NOMO-1 treated with DMSO at 0.1 percent for 48 hours (cell line): Measurements from ENCODE around the gene RABGAP1L.
A peak's percentile ranks its signal among the peaks of the same experiment; 100 is the strongest.
"Not testable (repeated sequence)": the region's sequence is repeated elsewhere in the genome, so short reads cannot be mapped to it uniquely, and the experiment has no call there.

Experiments used
- DNase-seq: peaks from one replicate; lab custom pipeline; 2025; ENCODE audit not compliant: unreplicated experiment; lab: John Stamatoyannopoulos, UW

The RABGAP1L gene

DNA sequence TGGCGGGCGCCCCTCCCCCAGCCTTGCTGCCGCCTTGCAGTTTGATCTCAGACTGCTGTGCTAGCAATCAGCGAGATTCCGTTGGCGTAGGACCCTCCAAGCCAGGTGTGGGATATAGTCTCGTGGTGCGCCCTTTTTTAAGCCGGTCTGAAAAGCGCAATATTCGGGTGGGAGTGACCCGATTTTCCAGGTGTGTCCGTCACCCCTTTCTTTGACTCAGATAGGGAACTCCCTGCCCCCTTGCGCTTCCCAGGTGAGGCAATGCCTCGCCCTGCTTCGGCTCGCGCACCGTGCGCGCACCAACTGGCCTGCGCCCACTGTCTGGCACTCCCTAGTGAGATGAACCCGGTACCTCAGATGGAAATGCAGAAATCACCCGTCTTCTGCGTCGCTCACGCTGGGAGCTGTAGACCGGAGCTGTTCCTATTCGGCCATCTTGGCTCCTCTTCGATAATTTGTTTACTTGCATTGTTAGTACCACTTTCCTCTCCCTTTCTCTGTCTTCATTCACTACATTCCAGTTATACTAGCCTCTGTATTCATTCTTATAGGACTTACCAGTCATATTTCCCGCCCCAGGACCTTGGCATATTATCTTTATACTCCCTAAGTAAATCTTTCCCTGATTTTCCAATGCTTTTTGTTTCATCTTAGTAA is 79.7 kb downstream of the RABGAP1L start:
- DNase-seq, result not testable (repeated sequence)

- no peak for DNase-seq
Observed at GRCh38 chr1:174239541-174239940, 80.2 kb downstream of the RABGAP1L start.

- no peak for DNase-seq
Observed at GRCh38 chr1:174242856-174243255, 83.5 kb downstream of the RABGAP1L start.

- no peak for DNase-seq
Observed at GRCh38 chr1:174243451-174244000, 84.2 kb downstream of the RABGAP1L start.

DNA sequence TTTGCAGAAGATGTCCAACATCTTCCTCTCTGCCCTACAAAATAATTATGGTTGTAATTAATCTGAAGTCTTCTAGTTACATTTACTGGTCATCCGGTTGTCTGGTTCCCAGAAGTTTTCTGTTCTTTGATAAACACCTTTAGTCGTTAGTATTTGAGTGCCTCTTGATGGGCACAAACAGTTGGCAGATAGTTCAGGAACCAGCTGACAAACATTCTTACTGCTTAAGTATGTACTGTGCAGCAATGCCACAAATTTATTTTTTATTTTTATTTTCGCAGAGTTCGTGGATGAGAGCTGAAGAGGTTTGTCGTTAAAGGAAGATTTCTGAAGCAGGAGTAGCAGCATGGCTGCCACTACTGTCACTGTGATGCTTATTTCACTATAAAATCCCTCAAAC is 84.7 kb downstream of the RABGAP1L start:
- no peak for DNase-seq

DNA sequence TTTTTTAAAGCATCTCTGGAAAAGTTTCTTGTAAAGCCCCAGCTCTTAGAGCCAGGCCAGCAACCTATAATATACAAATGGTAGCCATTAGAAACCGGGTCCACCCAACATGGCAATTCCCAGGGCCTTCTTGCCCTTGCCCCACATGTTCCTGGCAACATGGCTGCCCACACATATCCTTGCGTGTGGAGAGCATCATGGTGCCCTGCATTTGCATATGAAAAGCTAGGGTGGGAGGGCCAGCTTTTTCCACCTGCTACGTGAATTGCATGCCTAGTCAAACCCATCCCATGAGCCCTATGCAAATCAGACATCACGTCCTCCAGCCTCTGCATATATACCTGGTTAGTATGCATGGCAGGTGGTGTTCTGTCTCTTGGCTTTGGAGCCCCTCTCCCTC is 88.2 kb downstream of the RABGAP1L start:
- DNase-seq, result no peak

- no peak for DNase-seq
Observed at GRCh38 chr1:174248041-174248440, 88.7 kb downstream of the RABGAP1L start.

DNA sequence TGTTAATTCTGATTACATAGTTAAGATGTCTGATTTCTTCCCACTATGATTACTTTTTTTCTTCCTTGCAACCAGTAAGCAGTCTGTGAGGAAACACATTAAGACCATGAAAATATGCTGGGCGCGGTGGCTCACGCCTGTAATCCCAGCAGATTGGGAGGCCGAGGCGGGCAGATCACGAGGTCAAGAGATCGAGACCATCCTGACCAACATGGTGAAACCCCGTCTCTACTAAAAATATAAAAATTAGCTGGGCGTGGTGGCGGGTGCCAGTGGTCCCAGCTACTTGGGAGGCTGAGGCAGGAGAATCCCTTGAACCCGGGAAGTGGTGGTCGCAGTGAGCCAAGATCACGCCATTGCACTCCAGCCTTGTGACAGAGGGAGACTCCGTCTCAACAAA is 97.1 kb downstream of the RABGAP1L start:
- DNase-seq, result not testable (repeated sequence)

DNA sequence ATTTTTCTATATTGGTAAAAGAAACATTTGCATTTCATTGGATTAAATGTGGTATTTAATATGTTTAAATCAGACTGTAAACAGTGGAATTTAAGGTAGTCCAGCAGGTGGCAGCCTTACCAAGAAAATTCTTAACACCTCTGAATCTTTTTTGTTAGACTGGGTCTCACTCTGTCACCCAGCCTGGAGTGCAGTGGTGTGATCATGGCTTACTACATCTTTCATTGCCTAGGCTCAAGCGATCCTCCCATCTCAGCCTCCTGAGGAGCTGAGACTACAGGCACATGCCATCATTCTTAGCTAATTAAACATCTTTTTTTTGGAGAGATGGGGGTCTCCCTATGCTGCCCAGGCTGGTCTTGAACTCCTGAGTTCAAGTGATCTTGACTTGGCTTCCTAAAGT is 98.8 kb downstream of the RABGAP1L start:
- DNase-seq, result peak; percentile 33

- DNase-seq, result peak; percentile 44
Observed at GRCh38 chr1:174262349-174263241, 103.3 kb downstream of the RABGAP1L start.

- DNase-seq, result peak; percentile 4
Observed at GRCh38 chr1:174265282-174265681, 106.0 kb downstream of the RABGAP1L start.

- DNase-seq, result peak; percentile 28
Observed at GRCh38 chr1:174266476-174266875, 107.2 kb downstream of the RABGAP1L start.

GRCh38 chr1:174266991-174267612 is 107.8 kb downstream of the RABGAP1L start:
- no peak for DNase-seq

GRCh38 chr1:174269989-174270651 is 110.8 kb downstream of the RABGAP1L start:
- no peak for DNase-seq

DNA sequence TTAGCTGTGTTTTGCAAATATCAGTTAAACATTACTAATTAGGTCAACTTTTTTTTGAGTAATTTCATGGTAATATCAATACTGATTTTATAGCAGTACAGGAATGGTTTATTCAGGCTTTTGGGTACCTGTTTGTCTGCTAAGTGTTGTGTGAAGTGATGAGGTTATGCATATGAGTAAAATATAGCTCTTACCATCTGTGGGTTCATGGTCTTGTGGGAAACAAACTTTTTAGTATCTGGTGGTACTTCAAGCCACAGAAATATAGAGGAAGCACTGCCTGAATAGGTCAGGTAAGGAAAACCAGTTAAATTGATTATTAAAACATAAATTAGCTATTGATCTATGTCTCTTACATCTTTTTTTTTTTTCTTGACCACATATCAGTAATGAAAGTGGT is 113.9 kb downstream of the RABGAP1L start:
- no peak for DNase-seq

DNA sequence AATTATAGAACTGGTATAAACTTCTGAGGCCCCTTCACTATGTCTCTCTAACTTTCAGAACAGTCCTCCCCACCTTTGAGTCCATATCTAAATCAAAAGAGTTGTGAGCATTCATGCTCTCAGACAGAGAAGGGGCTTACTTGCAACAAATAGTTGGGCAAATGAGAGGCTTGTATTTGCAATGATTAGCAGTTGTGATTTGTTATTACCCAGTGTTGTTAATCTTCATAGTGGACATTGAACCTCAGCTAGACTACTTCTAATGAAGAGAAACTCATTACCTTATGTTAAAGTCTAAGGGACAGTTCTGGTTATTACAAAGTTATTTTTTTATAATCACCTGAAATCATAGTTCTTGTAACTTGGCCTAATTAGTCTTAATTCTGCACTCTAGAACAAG is 114.5 kb downstream of the RABGAP1L start:
- DNase-seq, result no peak

DNA sequence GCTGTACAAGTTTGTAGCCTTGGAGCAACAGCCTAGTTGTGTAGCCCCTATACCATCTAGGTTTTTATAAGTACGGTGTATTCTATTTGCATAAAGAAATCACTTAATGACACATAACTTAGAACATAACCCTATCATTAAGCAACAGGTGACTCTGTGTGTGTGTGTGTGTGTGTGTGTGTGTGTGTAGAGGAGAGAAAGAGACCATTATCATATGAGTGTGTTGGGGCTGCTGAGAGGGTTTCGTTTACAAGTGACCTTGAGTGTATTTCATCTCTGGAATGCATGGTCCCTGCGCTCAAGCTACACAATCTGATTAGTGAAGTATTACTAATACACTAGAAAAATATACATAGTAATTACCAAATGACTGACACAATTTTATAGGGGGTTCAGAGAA is 115.1 kb downstream of the RABGAP1L start:
- DNase-seq, result no peak

GRCh38 chr1:174274884-174275283 is 115.6 kb downstream of the RABGAP1L start:
- no peak for DNase-seq

DNA sequence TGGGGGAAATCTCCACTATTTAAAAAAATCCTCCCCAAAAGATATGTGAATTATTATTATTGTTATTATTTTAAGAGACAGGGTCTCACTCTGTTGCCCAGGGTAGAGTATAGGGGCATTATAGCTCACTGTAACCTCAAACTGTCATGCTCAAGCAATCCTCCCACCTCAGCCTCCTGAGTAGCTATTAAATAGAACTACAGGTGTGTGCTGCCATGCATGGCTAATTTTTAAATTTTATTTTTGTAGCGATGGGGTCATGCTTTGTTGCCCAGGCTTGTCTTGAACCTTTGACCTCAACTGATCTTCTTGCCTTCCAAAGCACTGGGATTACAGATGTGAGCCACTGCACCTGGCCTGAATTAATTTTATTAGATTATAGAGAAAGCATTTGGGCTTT is 116.8 kb downstream of the RABGAP1L start:
- DNase-seq, result no peak

DNA sequence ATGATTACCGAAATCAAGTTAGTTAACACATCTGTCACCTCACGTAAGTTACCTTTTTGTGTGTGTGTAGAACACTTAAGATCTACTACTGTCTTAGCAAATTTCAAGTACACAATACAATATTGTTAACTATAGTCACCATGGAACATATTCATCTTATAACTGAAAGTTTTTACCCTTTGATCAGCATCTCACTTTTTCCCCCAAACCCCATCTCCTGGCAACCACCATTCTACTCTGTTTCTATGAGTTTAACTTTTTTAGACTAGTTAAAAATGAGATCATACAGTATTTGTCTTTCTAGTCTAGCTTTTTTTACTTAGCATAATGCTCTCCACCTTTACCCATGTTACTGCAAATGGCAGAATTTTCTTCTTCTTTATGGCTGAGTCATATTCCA is 124.7 kb downstream of the RABGAP1L start:
- no peak for DNase-seq

GRCh38 chr1:174286042-174286441 is 126.7 kb downstream of the RABGAP1L start:
- no peak for DNase-seq
